ENCODE data around the gene DAGLB. TPM values are rescaled to one million over a fixed set of nuclear protein-coding genes. Genes with fewer than 3 reads are reported as not detected.

Gene DAGLB
- total RNA-seq, 1 experiment from 2014 or later, result 22.3 TPM

DNA sequence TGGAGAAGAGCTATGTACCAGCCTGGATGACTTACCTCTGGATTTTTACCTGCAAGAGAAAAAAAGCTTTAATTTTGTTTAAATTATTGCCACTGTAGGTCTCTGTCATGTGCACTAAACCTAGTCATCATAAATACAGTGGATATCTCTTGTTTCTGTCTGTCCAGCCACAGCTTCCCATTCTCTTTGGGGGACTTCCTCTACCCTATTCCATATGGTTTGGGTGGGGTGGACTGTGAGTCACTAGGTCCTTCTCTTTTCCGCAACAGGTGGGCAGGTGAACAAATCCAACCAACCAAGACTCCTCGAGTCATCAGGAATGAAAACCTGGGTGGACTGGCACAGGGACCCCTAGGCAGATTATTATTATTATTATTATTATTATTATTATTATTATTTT lies 88.0 kb downstream of the DAGLB start:
- Histone ChIP-seq H3K9me3 (ENCODE audit: control insufficient read depth, insufficient read depth, low read depth, low read length) (no peaks in the 10 kb centered on the region), H3K4me1 (ENCODE audit: control insufficient read depth, insufficient read depth, low read length) (no peaks in the 10 kb centered on the region), H3K36me3 (ENCODE audit: control insufficient read depth, insufficient read depth, low read length) (no peaks in the 10 kb centered on the region), H3K27ac (ENCODE audit: low read length) (no peak overlapping the region), H3K4me3 (ENCODE audit: low read depth in 2 of 2, low read length in 2 of 2) (no peak overlapping the region), H3K27me3 (ENCODE audit: control insufficient read depth, insufficient read depth, low read length) (no peaks in the 10 kb centered on the region)
- CTCF ChIA-PET, result interaction anchor here (0.7 kb wide), 1 partner anchor 14 kb away, joined by 6 read pairs; no protein-coding TSS in a partner anchor
- intact Hi-C loops (cut with micrococcal nuclease; ENCODE audit: unreplicated experiment), result no loop called here
- DNase-seq (ENCODE audit: low read depth, low spot score) (no peak), ATAC-seq (no peak)
- BruUV-seq (replicated peaks), result no TSS peak
- in situ Hi-C loops (cut with HindIII; ENCODE audit: low pct_unique_long_range_greater_than_20kb, low sequenced_read_pairs), result no loop called here
- TF ChIP-seq, protein P1, sequence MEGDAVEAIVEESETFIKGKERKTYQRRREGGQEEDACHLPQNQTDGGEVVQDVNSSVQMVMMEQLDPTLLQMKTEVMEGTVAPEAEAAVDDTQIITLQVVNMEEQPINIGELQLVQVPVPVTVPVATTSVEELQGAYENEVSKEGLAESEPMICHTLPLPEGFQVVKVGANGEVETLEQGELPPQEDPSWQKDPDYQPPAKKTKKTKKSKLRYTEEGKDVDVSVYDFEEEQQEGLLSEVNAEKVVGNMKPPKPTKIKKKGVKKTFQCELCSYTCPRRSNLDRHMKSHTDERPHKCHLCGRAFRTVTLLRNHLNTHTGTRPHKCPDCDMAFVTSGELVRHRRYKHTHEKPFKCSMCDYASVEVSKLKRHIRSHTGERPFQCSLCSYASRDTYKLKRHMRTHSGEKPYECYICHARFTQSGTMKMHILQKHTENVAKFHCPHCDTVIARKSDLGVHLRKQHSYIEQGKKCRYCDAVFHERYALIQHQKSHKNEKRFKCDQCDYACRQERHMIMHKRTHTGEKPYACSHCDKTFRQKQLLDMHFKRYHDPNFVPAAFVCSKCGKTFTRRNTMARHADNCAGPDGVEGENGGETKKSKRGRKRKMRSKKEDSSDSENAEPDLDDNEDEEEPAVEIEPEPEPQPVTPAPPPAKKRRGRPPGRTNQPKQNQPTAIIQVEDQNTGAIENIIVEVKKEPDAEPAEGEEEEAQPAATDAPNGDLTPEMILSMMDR (IDR thresholded peaks at IDR 0.05), result no peak
- TF ChIP-seq TCF7L2 (IDR thresholded peaks at IDR 0.05; ENCODE audit: low read depth, low read length) (no peak), SIN3A (IDR thresholded peaks at IDR 0.05; ENCODE audit: borderline replicate concordance, insufficient read depth, low read depth, low read length) (no peak), POLR2AphosphoS5 (IDR thresholded peaks at IDR 0.05; ENCODE audit: low read depth, low read length) (no peak)
- TF ChIP-seq, protein P2, sequence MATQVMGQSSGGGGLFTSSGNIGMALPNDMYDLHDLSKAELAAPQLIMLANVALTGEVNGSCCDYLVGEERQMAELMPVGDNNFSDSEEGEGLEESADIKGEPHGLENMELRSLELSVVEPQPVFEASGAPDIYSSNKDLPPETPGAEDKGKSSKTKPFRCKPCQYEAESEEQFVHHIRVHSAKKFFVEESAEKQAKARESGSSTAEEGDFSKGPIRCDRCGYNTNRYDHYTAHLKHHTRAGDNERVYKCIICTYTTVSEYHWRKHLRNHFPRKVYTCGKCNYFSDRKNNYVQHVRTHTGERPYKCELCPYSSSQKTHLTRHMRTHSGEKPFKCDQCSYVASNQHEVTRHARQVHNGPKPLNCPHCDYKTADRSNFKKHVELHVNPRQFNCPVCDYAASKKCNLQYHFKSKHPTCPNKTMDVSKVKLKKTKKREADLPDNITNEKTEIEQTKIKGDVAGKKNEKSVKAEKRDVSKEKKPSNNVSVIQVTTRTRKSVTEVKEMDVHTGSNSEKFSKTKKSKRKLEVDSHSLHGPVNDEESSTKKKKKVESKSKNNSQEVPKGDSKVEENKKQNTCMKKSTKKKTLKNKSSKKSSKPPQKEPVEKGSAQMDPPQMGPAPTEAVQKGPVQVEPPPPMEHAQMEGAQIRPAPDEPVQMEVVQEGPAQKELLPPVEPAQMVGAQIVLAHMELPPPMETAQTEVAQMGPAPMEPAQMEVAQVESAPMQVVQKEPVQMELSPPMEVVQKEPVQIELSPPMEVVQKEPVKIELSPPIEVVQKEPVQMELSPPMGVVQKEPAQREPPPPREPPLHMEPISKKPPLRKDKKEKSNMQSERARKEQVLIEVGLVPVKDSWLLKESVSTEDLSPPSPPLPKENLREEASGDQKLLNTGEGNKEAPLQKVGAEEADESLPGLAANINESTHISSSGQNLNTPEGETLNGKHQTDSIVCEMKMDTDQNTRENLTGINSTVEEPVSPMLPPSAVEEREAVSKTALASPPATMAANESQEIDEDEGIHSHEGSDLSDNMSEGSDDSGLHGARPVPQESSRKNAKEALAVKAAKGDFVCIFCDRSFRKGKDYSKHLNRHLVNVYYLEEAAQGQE (IDR thresholded peaks at IDR 0.05; ENCODE audit: insufficient read depth in 1 of 2, low read depth in 2 of 2, low read length in 1 of 2), result no peak
- POLR2A ChIA-PET, result no interaction called here

Other genes starting within 250 kb of the DAGLB start
- 35.5 TPM for gene CYTH3, start 175.3 kb downstream of the DAGLB start, total RNA-seq (2021; ENCODE audit: unreplicated experiment)
- 36.8 TPM for gene FAM220A, start 99.0 kb downstream of the DAGLB start, total RNA-seq (2021; ENCODE audit: unreplicated experiment)
- gene RAC1, start 73.4 kb downstream of the DAGLB start, total RNA-seq (2021; ENCODE audit: unreplicated experiment), result 484 TPM
- 199 TPM for gene KDELR2, start 36.2 kb upstream of the DAGLB start, total RNA-seq (2021; ENCODE audit: unreplicated experiment)
- gene GRID2IP, start 103.5 kb upstream of the DAGLB start, total RNA-seq (2021; ENCODE audit: unreplicated experiment), result 0.13 TPM
- gene ZDHHC4, start 129.5 kb upstream of the DAGLB start, total RNA-seq (2021; ENCODE audit: unreplicated experiment), result 113 TPM
- gene INTS15, start 142.1 kb upstream of the DAGLB start, total RNA-seq (2021; ENCODE audit: unreplicated experiment), result 46.8 TPM
- gene ZNF853, start 167.7 kb upstream of the DAGLB start, total RNA-seq (2021; ENCODE audit: unreplicated experiment), result 1.4 TPM
- gene ZNF316, start 189.4 kb upstream of the DAGLB start, total RNA-seq (2021; ENCODE audit: unreplicated experiment), result 37.8 TPM

Measured in Panc1 (cell line).